Jurkat, Clone E6-1 (cell line): ENCODE data around the gene RIPOR2.

Experiments used
- DNase-seq: peaks from one replicate; pipeline ENCODE4 v3.0.0-alpha.2; 2011; ENCODE audit warnings: low read depth, low spot score
- H3K4me3 ChIP-seq: 2 replicates; pipeline ENCODE4 v1.5.1; 2011; ENCODE audit warnings: mild to moderate bottlenecking, low read length, control low read depth, moderate library complexity

The RIPOR2 gene

DNA sequence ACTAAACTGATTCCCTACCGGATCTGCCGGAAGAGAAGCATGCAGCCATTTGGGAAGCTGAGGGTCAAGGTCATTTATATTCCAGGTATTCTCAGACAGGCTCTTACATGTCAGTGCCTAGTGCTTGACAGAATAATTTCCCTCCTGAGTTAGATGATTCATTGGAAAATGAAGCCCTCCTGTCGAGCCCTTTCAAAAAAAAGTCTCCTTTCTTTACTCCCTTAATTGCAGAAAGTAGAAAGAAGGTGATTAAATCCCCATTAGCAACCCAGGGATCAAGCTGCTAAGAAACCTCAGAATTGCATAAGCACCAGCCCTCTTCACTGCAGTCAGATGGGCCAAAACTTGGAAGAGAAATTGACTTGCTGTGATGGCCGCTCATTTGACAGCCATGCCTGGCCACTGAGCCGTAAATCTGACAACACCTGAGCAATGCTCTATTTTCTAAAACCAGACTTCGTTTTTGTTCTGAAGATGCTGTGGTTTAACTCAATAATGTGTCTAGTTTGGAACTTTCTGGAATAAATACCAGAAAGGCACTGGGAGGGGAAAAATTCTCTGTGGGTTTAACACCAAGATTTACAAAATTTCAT is 76.1 kb downstream of the RIPOR2 start:
- H3K4me3 ChIP-seq: no peak overlapping the region
- no peak for DNase-seq

DNA sequence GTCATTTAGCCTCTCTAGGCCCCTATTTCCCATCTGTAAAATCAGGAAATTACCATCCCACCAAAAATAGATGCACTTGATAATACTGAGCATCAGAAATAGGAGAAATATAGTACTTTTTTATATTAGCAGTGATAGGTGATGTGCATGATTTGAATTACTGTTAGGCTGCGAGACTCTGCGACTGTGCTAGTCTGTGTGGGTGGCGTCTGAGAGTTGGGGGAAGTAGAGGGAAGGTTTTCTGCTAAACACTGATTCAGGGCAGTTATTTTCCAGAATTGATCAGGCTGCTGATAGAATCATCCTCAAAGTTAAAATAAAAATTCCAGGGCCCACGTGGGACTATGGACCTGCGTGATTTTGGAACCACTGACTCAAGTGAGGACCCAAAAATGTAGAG is 76.6 kb downstream of the RIPOR2 start:
- DNase-seq: no peak
- H3K4me3 ChIP-seq: no peak overlapping the region

DNA sequence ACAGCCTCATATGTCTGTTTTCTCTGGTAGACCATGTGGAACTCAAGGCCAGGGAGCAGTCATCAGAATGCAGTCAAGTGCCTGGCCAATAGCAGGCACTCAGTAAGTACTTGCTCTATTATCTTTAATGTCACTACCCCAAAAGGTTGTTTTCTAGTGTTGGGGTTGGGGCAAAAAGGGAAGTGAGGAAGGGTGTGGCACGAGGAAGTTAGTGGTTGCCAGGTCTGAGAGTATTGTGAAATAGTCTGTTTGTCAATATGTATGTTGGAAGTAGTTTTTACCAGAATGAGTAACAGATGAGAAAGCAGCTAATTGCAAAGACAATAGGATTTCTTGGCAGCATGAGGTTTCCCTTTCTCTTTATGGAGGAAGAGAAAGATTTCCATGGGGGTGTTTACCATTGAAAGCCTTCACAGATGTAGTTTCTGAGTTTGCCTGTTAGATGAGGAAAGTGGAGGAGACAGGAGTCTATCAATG is 77.5 kb downstream of the RIPOR2 start:
- no peak overlapping the region for H3K4me3 ChIP-seq
- DNase-seq: peak; percentile 14

DNA sequence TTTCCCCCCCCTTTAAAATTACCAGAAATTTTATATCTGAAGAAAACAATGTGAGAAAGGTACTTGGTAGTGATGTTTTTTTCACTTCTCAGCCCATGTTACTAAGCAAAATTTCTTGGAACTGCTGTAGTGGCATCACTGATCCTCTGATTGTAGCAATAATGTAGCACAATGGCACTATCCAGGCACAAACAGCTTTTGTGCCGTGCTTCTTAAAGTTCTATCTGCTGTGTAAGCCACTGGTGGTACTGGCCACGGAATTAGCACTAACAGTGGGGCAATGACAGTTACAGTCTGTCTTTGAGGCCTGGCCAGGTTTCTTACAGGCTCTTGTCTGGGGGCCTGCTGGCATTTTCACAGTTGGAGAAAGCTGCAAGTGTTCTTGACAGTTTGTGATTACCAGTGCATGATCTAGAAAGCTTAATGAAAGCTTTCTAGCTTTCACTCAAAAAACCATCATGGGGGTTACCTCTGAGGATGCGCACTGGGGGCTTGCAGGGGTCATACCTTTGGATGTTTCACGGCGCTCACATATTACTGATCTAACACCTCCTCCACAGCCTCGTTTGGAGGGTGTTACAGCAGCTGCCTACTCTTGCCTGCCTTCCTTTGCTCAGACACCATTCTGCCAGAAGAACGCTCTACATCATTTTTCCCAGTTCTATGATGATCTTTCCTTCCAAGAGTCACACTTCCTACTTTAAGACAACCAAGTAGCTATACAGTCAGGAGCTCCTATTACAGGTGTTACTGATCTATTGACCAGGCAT is 78.7 kb downstream of the RIPOR2 start:
- no peak for DNase-seq
- H3K4me3 ChIP-seq: no peak overlapping the region

DNA sequence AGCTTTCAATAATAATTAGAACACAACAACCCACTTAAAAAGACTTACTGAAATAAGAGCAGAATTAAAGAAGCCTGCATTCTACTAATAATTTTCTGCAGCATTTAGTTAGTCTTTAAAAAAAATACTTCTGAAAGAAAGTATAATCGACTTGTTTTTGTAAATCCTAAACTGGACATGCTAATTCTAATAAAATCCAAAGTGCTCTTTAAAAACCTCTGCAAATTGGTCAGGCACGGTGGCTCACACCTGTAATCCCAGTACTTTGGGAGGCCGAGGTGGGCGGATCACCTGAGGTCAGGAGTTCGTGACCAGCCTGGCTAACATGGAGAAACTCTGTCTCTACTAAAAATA is 79.5 kb downstream of the RIPOR2 start:
- no peak for DNase-seq
- no peak overlapping the region for H3K4me3 ChIP-seq

DNA sequence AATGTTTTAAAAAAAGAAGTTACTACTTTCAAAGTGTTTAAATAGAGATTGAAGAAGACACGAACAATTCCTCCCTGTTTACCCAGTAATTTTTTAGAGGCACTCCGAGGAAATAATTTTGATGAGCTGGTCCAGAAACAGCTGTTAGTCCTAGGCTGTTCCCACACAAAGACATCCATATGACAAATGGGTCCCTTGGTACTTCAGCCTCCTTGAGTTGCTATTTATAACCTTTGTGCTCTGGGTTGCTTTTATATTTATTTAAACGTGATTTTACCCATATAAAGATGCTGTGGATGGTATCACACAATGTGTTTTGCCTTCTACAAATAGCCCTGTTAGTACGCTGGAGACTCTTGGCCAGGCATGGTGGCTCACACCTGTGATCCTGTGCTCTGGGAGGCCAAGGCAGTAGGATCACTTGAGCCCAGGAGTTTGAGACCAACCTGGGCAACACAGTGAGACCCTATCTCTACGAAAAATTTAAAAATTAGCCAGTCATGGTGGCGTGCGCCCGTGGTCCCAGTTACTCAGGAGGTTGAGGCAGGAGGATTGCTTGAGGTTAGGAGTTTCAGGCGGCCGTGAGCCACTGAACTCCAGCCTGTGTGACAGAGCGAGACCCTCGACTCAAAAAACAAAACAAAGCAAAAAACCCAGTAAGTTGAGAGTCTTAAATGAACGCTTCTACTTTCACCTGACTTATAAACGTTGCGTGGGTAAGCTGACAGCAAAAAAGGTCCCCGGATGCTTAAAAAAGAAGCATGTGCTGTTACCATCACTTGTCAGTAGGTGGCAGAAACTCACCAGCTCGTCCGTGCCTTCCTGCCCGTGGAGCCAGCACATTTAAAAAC is 80.1 kb downstream of the RIPOR2 start:
- H3K4me3 ChIP-seq: no peak overlapping the region; the same call in none of the 2 replicates

DNA sequence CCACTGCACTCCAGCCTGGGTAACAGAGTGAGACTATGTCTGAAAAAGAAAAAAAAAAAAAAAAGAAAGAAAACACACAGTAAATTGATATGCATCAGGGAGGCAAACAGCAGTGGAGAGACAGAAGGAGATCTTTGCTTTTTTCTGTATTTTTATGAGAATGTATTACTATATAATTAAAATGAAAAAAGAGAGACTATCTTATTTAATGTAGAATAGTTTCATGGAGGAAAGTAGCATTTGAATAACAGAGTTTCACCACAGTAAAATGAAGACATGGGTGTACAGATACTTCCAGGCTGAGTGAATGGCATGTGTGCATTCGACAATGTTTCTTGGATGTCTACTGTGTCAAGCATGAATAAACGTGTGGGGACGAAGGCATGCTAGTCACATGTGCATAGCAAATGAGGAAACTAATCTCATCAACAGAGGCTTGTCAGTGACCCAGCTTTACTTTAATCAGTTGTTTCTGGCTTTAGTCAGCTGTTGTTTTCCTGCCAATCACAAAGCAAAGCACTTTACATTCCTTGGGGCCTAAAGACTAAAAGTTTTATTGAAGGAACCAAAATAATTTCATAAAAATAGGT is 81.6 kb downstream of the RIPOR2 start:
- no peak overlapping the region for H3K4me3 ChIP-seq
- no peak for DNase-seq

More for the DNA sequence above, 80.1 kb downstream of the RIPOR2 start:
- peak; percentile 87 for DNase-seq

DNA sequence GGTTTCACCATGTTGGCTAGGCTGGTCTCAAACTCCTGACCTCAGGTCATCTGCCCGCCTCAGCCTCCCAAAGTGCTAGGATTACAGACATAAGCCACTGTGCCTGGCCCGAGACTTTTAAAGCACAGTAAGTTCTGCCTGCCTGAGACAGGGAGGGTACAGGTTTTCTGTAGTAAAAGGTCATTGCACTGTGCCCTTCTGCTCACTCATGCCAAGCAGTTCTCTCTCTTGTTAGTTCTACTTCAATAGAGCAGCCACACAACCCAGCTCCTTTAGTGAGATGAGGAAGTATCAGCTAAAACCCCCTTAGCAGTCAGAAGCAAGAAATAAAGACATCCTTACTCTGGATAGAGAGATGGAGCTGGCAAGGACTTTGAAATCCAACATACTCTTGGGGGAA is 84.7 kb downstream of the RIPOR2 start:
- DNase-seq: no peak
- no peak overlapping the region for H3K4me3 ChIP-seq

DNA sequence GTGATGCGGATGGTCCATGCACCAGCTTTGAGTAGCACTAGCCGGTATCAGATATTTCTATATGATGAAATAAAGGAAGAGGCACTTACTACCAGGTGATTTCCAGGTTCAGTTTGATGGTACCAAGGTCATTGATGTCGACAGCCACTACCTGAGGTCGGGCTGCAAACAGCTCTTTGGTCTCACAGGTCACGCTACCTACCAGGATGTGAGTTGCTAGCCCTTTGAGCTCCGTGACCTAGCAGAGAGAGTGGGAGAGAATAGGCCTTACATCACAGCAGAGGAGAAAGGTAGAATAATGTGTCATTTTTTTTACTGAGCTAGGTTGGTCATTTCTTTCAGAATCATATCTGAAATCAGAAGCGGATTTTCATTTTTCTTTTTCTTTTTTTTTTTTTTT is 86.0 kb downstream of the RIPOR2 start:
- no peak for DNase-seq
- no peak overlapping the region for H3K4me3 ChIP-seq

DNA sequence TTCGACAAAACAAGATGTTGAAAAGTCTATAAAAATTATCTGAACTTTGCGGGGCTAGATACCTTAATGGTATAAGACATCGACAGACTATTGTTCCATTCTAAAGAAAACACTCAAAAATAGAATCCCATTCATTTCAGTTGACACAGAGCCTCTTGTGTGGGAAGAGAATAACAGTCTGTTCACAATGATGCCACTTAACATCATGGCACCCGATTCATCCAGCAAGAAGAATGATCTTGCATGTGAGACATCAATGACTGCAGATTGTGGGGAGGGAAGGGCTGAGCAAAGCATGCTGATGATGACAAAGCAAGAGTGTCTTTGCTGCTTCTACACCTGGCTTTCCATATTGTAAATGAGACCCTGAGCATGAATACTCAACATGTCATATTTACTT is 87.3 kb downstream of the RIPOR2 start:
- H3K4me3 ChIP-seq: no peak overlapping the region

DNA sequence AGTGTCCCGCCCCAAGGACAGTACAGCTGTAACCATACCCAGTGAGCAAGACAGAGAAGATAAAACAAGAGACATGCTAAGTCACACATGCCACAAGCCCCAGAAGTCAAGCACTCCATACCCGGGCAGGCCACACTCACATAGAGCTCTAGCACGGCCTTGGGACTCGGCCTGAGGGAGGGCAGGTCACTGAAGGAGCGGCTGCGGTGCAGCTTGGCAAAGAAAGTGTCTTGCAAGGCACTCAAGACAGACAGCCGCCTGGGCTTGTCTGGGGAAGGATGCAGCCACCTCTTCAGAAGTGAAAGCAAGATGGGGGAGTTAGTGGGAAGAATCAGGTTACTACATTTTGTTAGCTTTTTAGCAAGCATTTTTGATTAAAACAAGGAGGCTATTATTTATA is 88.4 kb downstream of the RIPOR2 start:
- no peak overlapping the region for H3K4me3 ChIP-seq
- DNase-seq: no peak

More for the DNA sequence above, 87.3 kb downstream of the RIPOR2 start:
- DNase-seq: no peak

DNA sequence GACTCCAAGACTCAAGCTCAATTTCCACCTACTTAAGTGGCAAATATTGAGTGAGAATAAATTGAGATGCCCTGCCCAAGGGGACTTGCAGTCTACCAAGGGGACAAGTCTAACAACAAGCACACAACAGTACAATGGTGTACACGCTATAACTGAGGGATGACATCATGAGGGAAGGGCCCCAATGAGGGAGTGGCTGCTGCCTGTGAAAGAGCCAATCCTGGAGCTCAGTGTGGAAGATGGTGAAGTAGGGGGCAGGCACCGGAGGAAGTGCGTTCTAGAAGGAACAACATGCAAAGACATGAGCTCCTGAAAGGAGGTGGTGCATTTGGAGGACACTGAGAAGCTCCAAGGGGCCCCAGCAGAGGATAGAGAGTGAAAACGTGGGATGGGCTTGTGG is 90.2 kb downstream of the RIPOR2 start:
- DNase-seq: no peak
- H3K4me3 ChIP-seq: no peak overlapping the region

DNA sequence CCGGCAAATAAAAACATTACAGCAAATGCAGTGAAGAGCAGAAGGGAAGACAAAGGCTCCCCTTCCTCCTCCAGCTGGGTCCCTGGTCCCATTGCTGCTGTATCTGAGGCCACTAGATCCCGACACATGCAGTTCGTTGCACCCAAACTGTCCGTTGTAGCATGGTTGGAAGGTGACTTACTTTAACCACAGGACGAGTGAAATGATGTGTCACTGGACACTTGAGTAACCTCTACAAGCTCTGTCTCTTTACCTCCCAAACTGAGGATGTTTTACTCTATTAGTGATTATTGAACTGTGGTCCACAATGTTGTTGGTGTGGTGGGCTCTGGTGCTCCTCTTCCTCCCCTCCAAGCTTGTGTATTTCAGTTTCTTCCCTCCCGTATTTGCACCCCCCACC is 90.9 kb downstream of the RIPOR2 start:
- DNase-seq: no peak

DNA sequence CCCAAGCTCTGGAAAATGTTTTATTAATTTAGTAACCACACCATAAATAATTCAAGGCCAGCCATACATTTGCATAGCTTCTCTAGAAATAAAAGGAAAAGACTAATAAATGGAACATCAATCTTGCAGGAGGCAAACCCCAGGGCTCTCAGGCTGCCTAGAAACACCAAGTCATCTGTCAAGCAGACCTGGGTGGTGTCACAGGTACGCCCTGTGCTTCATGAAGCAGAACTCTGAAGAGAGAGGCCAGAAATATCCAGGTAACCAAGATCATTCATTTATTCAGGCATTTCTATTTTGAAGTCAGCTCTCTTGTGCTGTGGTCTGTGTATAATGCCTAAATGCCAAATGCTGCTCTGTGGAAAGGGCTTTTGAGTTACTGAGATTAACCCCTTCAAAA is 91.7 kb downstream of the RIPOR2 start:
- H3K4me3 ChIP-seq: no peak overlapping the region
- no peak for DNase-seq

More for the DNA sequence above, 90.9 kb downstream of the RIPOR2 start:
- H3K4me3 ChIP-seq: no peak overlapping the region

DNA sequence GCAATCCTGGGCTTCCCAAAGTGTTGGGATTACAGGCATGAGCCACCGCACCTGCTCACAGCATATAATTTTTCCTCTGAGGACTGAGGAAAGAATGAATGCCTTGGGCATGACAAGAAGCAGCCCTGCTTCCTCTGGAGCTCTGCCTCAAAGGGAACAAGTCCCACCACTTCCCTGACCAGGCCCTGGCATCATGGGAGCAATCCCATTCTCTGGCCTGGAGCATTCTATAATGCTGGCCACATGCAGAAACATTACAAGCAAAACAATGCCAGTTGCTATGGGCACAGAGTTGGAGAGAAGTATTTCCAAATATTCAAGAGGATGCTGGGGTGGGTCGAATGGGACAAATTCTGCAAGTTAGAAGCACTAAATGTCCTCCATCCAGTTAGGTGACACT is 95.6 kb downstream of the RIPOR2 start:
- no peak for DNase-seq
- H3K4me3 ChIP-seq: no peak overlapping the region

DNA sequence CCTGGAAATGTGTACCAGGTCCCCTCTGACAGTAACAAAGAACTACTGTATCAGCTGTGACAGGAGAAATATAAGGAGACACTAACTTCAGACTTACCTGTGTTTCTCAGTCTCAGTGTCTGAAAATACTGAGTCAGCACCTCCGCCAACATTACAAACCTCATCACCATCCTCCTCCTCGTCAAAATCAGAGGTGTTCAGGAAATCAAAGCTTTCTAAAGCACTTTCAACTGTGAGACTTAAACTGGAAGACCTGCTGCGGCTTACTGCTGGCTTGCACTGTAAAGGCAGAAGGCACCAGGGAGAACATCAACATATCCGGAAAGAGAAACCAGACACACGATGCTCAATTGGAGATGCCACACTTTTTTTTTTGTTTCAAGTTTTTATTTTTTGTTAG is 96.8 kb downstream of the RIPOR2 start:
- no peak overlapping the region for H3K4me3 ChIP-seq
- DNase-seq: no peak

DNA sequence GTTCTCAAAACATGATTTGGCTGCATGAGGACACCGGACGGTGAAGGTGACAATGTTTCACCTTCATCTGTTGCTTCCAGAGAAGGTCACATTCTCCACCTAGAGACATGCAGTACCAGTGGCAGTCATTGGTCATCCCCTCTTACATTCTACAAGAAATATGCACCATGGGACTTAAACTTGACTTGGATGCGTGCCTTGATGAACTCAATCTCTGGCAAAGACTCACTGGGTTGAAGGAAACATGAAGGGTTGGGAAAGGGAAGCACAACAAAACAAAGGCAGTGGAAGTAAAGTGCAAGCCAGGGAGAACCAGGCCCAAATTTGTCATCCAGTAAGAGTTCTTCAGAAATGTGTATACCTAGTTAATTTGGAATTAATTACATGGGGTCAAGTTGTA is 97.7 kb downstream of the RIPOR2 start:
- DNase-seq: no peak
- no peak overlapping the region for H3K4me3 ChIP-seq

DNA sequence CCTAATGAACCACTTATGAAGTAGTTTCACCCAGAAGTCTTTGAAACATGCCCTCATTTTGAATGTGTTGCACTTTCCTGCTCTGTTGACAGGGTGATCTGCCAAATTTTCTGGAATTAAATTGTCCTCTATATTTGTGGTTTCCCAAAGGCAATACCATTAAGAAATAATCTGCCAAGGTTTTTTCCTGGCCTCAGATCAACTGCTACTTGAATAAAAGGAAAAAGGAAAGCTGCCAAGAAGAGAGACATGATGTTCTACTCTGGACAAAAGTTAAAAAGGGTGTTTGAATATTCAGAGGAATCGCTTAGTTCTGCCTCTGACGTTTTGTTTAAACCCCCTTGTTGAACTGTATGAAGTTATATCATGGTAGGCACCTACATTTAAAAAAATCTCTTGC is 99.7 kb downstream of the RIPOR2 start:
- DNase-seq: no peak
- H3K4me3 ChIP-seq: no peak overlapping the region

DNA sequence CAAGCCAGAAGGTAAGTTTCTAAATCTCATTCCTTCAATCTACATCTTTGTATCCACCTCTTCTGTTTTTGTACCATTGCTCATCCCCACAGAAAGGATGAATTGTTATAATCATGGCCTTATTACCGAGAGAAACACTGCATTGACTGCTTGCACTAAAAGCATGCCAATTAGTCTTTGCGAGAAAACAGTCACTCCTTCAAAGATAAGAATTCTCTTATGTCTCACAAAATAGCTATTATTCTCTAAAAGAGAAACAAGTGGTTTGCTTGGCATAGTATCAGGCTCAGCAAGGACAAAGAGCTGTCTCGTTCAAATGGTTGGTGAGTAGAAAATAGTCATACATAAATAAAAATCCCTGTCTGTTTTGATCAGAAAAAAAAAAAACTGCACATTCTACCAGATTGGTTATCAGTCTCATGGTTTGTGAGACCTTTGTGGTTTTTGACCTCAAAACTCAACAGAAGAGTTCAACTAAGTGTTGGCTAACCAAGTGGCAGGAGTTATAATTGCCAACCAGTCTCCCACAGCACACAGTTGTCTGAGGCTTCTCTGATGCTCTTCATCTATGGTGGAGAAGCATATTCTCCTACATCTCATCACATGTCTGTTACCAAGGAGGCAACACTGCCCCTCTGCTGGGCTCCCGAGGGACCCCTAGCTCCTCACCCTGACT is 101.9 kb downstream of the RIPOR2 start:
- DNase-seq: peak; percentile 27
- no peak overlapping the region for H3K4me3 ChIP-seq
